GM06990 (cell line): Measurements from ENCODE around the gene DZIP3.

Experiments
- DNase-seq: peaks from one replicate; pipeline ENCODE4 v3.0.0-alpha.2; 2011; ENCODE audit not compliant: insufficient read length; ENCODE audit errors: extremely low read depth
- H3K27me3 ChIP-seq: replicated peaks from 2 replicates; pipeline ENCODE4 v1.6.0; 2011; ENCODE audit warnings: low read length; ENCODE audit not compliant: control insufficient read depth, insufficient read depth
- H3K36me3 ChIP-seq: 2 replicates; pipeline ENCODE4 v1.5.1; 2011; ENCODE audit warnings: low read length; ENCODE audit not compliant: control insufficient read depth, insufficient read depth
- H3K4me3 ChIP-seq: replicated peaks from 2 replicates; pipeline ENCODE4 v1.5.1; 2011; ENCODE audit warnings: low read depth, mild to moderate bottlenecking, control low read depth, low read length
- TF ChIP-seq, protein P1 (sequence below): IDR thresholded peaks from 2 replicates; pipeline ENCODE4 v1.5.1; 2011; ENCODE audit warnings: low read length, control low read depth, mild to moderate bottlenecking, inconsistent platforms; ENCODE audit not compliant: insufficient read depth, poor library complexity, severe bottlenecking

DZIP3 gene

DNA sequence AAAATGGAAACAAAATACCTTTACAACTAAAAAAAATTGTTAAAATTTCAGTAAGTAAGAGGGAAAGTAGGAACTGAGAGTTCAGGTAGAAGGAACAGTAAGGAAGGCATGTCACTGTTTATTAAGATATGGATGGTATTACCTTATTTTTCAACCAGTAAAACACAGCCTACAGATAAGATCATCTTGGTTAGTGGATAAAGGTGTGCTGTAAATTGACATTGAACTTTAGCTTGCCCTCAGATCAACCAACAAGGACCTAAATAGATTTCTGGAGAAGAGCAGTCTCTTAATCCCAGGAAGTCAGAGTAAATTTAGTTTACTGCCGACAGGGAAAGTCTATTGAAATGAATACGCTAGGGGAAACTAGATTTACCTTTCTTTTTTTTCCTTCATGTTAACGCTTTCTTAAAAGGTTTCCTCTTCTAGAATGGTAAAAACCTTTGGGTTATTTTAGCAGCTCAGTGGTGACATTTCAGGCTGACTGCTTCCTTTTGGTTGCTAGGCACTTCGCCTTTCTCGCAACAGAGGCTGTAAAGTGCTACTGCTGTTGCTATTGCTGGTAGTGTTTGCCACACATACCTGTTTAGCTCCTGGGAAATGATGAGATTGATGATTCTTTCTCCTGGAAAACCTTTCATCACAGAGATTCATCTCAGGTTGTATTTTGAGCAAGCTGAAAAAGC lies 12.9 kb downstream of the DZIP3 start:
- Histone ChIP-seq H3K4me3 (no peak overlapping the region), H3K36me3 (no peaks in the 10 kb centered on the region), H3K27me3 (no peaks in the 10 kb centered on the region)
- no peak for DNase-seq
- TF ChIP-seq, protein P1, sequence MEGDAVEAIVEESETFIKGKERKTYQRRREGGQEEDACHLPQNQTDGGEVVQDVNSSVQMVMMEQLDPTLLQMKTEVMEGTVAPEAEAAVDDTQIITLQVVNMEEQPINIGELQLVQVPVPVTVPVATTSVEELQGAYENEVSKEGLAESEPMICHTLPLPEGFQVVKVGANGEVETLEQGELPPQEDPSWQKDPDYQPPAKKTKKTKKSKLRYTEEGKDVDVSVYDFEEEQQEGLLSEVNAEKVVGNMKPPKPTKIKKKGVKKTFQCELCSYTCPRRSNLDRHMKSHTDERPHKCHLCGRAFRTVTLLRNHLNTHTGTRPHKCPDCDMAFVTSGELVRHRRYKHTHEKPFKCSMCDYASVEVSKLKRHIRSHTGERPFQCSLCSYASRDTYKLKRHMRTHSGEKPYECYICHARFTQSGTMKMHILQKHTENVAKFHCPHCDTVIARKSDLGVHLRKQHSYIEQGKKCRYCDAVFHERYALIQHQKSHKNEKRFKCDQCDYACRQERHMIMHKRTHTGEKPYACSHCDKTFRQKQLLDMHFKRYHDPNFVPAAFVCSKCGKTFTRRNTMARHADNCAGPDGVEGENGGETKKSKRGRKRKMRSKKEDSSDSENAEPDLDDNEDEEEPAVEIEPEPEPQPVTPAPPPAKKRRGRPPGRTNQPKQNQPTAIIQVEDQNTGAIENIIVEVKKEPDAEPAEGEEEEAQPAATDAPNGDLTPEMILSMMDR, result no peak

GRCh38 chr3:108602935-108603294 lies 13.4 kb downstream of the DZIP3 start:
- Histone ChIP-seq H3K27me3 (no peaks in the 10 kb centered on the region), H3K36me3 (no peaks in the 10 kb centered on the region), H3K4me3 (no peak overlapping the region)
- no peak for DNase-seq
- TF ChIP-seq, protein P1, result no peak

GRCh38 chr3:108603691-108604090 lies 14.2 kb downstream of the DZIP3 start:
- TF ChIP-seq, protein P1, result no peak
- Histone ChIP-seq H3K36me3 (no peaks in the 10 kb centered on the region), H3K4me3 (no peak overlapping the region), H3K27me3 (no peaks in the 10 kb centered on the region)
- DNase-seq, result no peak

DNA sequence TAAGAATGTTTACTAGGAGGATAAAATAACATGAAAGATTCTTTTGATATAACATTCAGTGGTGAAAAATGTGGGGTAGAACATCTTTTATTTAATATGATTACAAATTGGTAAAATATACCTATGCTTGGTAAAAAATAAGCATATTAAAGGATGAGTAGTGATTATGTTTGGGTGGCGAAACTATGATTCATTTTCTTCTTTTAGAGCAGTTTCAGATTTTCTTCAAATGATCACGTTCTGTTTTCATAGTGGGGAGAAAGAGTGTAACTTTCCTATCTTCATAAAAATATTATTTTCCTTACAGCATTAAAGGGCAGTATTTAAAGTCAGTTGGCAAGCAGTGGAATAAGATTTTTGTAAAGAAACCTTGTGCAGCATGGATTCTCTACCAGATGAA lies 15.5 kb downstream of the DZIP3 start:
- no peak for DNase-seq
- Histone ChIP-seq H3K4me3 (no peak overlapping the region), H3K36me3 (no peaks in the 10 kb centered on the region), H3K27me3 (no peaks in the 10 kb centered on the region)
- TF ChIP-seq, protein P1, result no peak

- Histone ChIP-seq H3K4me3 (no peak overlapping the region), H3K27me3 (no peaks in the 10 kb centered on the region), H3K36me3 (no peaks in the 10 kb centered on the region)
- TF ChIP-seq, protein P1, result no peak
- no peak for DNase-seq
Observed at GRCh38 chr3:108605491-108605890, 16.0 kb downstream of the DZIP3 start.

- H3K4me3 ChIP-seq, result no peak overlapping the region
- DNase-seq, result no peak
- TF ChIP-seq, protein P1, result no peak
- H3K36me3 ChIP-seq, result no peaks in the 10 kb centered on the region; the same call in 1 of the 2 replicates
- H3K27me3 ChIP-seq, result no peaks in the 10 kb centered on the region
Observed at GRCh38 chr3:108608750-108609149, 19.2 kb downstream of the DZIP3 start.
